ENCODE data around the gene SMO.
"Not testable (repeated sequence)": the region's sequence is repeated elsewhere in the genome, so short reads cannot be mapped to it uniquely, and the experiment has no call there.

Gene SMO

GRCh38 chr7:129210256-129210988 is 22.0 kb downstream of the SMO start:
- peak; percentile 52 for DNase-seq

- no peak for DNase-seq
These were observed 22.5 kb downstream of the SMO start for GRCh38 chr7:129210989-129211312.

GRCh38 chr7:129212126-129212525 is 23.7 kb downstream of the SMO start:
- DNase-seq: no peak

- DNase-seq: no peak
These were observed 24.2 kb downstream of the SMO start for GRCh38 chr7:129212596-129212995.

GRCh38 chr7:129213828-129214227 is 25.4 kb downstream of the SMO start:
- peak; percentile 76 for DNase-seq

GRCh38 chr7:129215691-129216090 is 27.3 kb downstream of the SMO start:
- not testable (repeated sequence) for DNase-seq

- DNase-seq: not testable (repeated sequence)
These were observed 27.8 kb downstream of the SMO start for GRCh38 chr7:129216101-129216715.

GRCh38 chr7:129216821-129217416 is 28.5 kb downstream of the SMO start:
- DNase-seq: not testable (repeated sequence)

GRCh38 chr7:129218514-129219062 is 30.2 kb downstream of the SMO start:
- peak; percentile 82 for DNase-seq

- DNase-seq: not testable (repeated sequence)
These were observed 30.7 kb downstream of the SMO start for GRCh38 chr7:129219166-129219565.

GRCh38 chr7:129222064-129222463 is 33.6 kb downstream of the SMO start:
- DNase-seq: peak; percentile 23

GRCh38 chr7:129224251-129225205 is 36.1 kb downstream of the SMO start, which contains the start of gene AHCYL2:
Gene AHCYL2, plus strand, starts transcription at chr7:129225030.
- peak; percentile 98 for DNase-seq

GRCh38 chr7:129225206-129225930 is 36.9 kb downstream of the SMO start:
- DNase-seq: peak; percentile 72

- DNase-seq: peak; percentile 32
These were observed 37.6 kb downstream of the SMO start for GRCh38 chr7:129225931-129226572.

- no peak for DNase-seq
These were observed 39.5 kb downstream of the SMO start for GRCh38 chr7:129227646-129228578.

GRCh38 chr7:129228633-129229032 is 40.2 kb downstream of the SMO start:
- DNase-seq: no peak

GRCh38 chr7:129231666-129232065 is 43.2 kb downstream of the SMO start:
- DNase-seq: no peak

GRCh38 chr7:129238546-129238945 is 50.1 kb downstream of the SMO start:
- DNase-seq: no peak

GRCh38 chr7:129240119-129240820 is 51.8 kb downstream of the SMO start:
- DNase-seq: no peak

GRCh38 chr7:129244220-129244619 is 55.8 kb downstream of the SMO start:
- no peak for DNase-seq

Data from NCI-H146 (cell line).